ENCODE results near the gene ANKRD37. TPM values are rescaled to one million over a fixed set of nuclear protein-coding genes. Genes with fewer than 3 reads are reported as not detected.

Gene ANKRD37
- total RNA-seq, 1 donor from 2014 or later: 29.6 TPM

- DNase-seq (ENCODE audit: low read depth in 2 of 2): no peak
Measured at GRCh38 chr4:185416955-185417354, 20.3 kb downstream of the ANKRD37 start.

- no peak for DNase-seq (ENCODE audit: low read depth in 2 of 2)
Measured at GRCh38 chr4:185421366-185422124, 24.9 kb downstream of the ANKRD37 start.

GRCh38 chr4:185424905-185425646, 28.4 kb downstream of the ANKRD37 start:
- DNase-seq (ENCODE audit: low read depth in 2 of 2): peak in 1 of 2 donors; percentile 48

GRCh38 chr4:185425647-185426352, 29.2 kb downstream of the ANKRD37 start, which contains the start of gene UFSP2:
TSS of gene UFSP2 (minus strand) at chr4:185425964. CDS start at chr4:185425868, 96 bp downstream.
- peak; percentile 95 for DNase-seq (ENCODE audit: low read depth in 2 of 2)

- DNase-seq (ENCODE audit: low read depth in 2 of 2): no peak
Measured at GRCh38 chr4:185426960-185427688, 30.5 kb downstream of the ANKRD37 start.

- DNase-seq (ENCODE audit: low read depth in 2 of 2): no peak
Measured at GRCh38 chr4:185429660-185430059, 33.0 kb downstream of the ANKRD37 start.

GRCh38 chr4:185435466-185435865, 38.8 kb downstream of the ANKRD37 start:
- DNase-seq (ENCODE audit: low read depth in 2 of 2): no peak

GRCh38 chr4:185437809-185438208, 41.2 kb downstream of the ANKRD37 start:
- DNase-seq (ENCODE audit: low read depth in 2 of 2): no peak

GRCh38 chr4:185441479-185441878, 44.8 kb downstream of the ANKRD37 start:
- DNase-seq (ENCODE audit: low read depth in 2 of 2): no peak

GRCh38 chr4:185445209-185445608, 48.6 kb downstream of the ANKRD37 start:
- DNase-seq (ENCODE audit: low read depth in 2 of 2): no peak

Other genes with a start within 250 kb of the ANKRD37 start
- gene CFAP97, start 192.8 kb upstream of the ANKRD37 start, total RNA-seq: 17.2 and 27.0 TPM in 2 replicates
- 27.2 and 59.5 TPM in 2 replicates for gene SNX25, start 187.2 kb upstream of the ANKRD37 start, total RNA-seq
- gene LRP2BP, start 917 bp upstream of the ANKRD37 start, total RNA-seq: 0.44 and 0.79 TPM in 2 replicates
- gene UFSP2, start 29.1 kb downstream of the ANKRD37 start, total RNA-seq: 19.6 and 33.5 TPM in 2 replicates
- 0.44 and 0.60 TPM in 2 replicates for gene CCDC110, start 74.9 kb downstream of the ANKRD37 start, total RNA-seq
- gene PDLIM3, start 138.7 kb downstream of the ANKRD37 start, total RNA-seq: 25.5 and 58.5 TPM in 2 replicates